K562 (cell line): ENCODE measurements around the gene EMC6. TPM values are rescaled to one million over a fixed set of nuclear protein-coding genes. Genes with fewer than 3 reads are reported as not detected.

Source experiments
- CHD1 ChIP-seq: fragments of 200-600 bp; sonication (generic); IDR thresholded peaks from one replicate; pipeline ENCODE4 v1.6.1; 2012; ENCODE audit warnings: mild to moderate bottlenecking, moderate library complexity, low read length, inconsistent platforms
- DIDO1 ChIP-seq: fragments of 450-650 bp; IDR thresholded peaks from 2 replicates; pipeline ENCODE4 v1.6.1; 2016; ENCODE audit warnings: low read depth, missing biosample characterization, missing genetic modification characterization
- E2F4 ChIP-seq: sonication (generic); formaldehyde crosslinking; IDR thresholded peaks from 2 replicates; pipeline ENCODE4 v1.8.0; 2022; ENCODE audit warnings: mild to moderate bottlenecking, low read depth, missing genetic modification reagents
- FOXK1 ChIP-seq: sonication (generic); formaldehyde crosslinking; IDR thresholded peaks from 2 replicates; pipeline ENCODE4 v1.8.0; 2022; ENCODE audit warnings: missing genetic modification reagents, mild to moderate bottlenecking, borderline replicate concordance
- GABPB2 ChIP-seq: fragments of 250-450 bp; sonication (Bioruptor Pico); conservative IDR thresholded peaks from 2 replicates; pipeline ENCODE4 v1.5.1; 2021; ENCODE audit warnings: mild to moderate bottlenecking
- IFI16 ChIP-seq: fragments of 250-450 bp; sonication (Bioruptor Pico); IDR thresholded peaks from 2 replicates; pipeline ENCODE4 v2.1.2; 2022; ENCODE audit warnings: mild to moderate bottlenecking, inconsistent platforms
- KAT7 ChIP-seq: sonication (generic); formaldehyde crosslinking; IDR thresholded peaks from 2 replicates; pipeline ENCODE4 v1.8.0; 2022; ENCODE audit warnings: missing genetic modification reagents, mild to moderate bottlenecking, borderline replicate concordance
- NFRKB ChIP-seq: fragments of 450-650 bp; IDR thresholded peaks from 2 replicates; pipeline ENCODE4 v1.6.1; 2016; ENCODE audit warnings: low read depth
- NONO ChIP-seq, 2 experiments: fragments of 200-400 bp in 1 of 2; fragments of 450-650 bp in 1 of 2; formaldehyde crosslinking in 1 of 2; IDR thresholded peaks; 2 replicates each; pipeline ENCODE4 v1.6.1; 2017; ENCODE audit warnings: low read depth in 2 of 2, mild to moderate bottlenecking in 2 of 2, moderate library complexity in 2 of 2, low read length in 1 of 2
- PHB2 ChIP-seq: fragments of 450-650 bp; IDR thresholded peaks from 2 replicates; pipeline ENCODE4 v1.6.1; 2017; ENCODE audit warnings: low read depth
- SIN3B ChIP-seq: fragments of 450-650 bp; IDR thresholded peaks from 2 replicates; pipeline ENCODE4 v1.6.1; 2017; ENCODE audit warnings: low read depth, mild to moderate bottlenecking, moderate library complexity
- SIX5 ChIP-seq, 2 experiments: IDR thresholded peaks; 2 replicates each; pipeline ENCODE4 v1.6.1; 2011; ENCODE audit warnings: low read length in 2 of 2, borderline replicate concordance in 1 of 2, low read depth in 1 of 2, mild to moderate bottlenecking in 1 of 2, moderate library complexity in 1 of 2; ENCODE audit not compliant: insufficient read depth in 1 of 2
- TEAD1 ChIP-seq, 2 experiments: fragments of 450-650 bp in 1 of 2; sonication (generic) in 1 of 2; formaldehyde crosslinking; IDR thresholded peaks; 2 replicates each; pipeline versions ENCODE4 v1.4.0 to v1.8.0; 2020 to 2022; ENCODE audit warnings: mild to moderate bottlenecking in 2 of 2, missing genetic modification reagents in 1 of 2
- ZBTB2 ChIP-seq: fragments of 450-650 bp; IDR thresholded peaks from 2 replicates; pipeline ENCODE4 v1.6.1; 2016; ENCODE audit warnings: antibody characterized with exemption
- ZNF174 ChIP-seq: fragments of 250-450 bp; sonication (Bioruptor Pico); IDR thresholded peaks from 2 replicates; pipeline ENCODE4 v1.4.0; 2020; ENCODE audit warnings: mild to moderate bottlenecking
- ZNF24 ChIP-seq: fragments of 450-650 bp; IDR thresholded peaks from 2 replicates; pipeline ENCODE4 v1.6.1; 2016
- ZSCAN29 ChIP-seq: fragments of 450-650 bp; IDR thresholded peaks from 2 replicates; pipeline ENCODE4 v1.6.1; 2017
- polyA plus RNA-seq, 8 experiments: library from polyadenylated mRNA; depleted of rRNA in 4 of 8; stranded (reverse) in 5 of 8; unstranded in 3 of 8; fragments of >200 nt; fragmentation: Nextera tagmentation in 2 of 8; fragmentation: Illumina TruSeq in 1 of 8; extraction: Ambion mirVana in 2 of 8; extraction: Trizol in 1 of 8; gene quantifications; 2 replicates each; pipeline versions ENCODE4 v1.2.1 to v1.2.3, GENCODE V29; 2011 to 2014; ENCODE audit warnings: inconsistent platforms in 1 of 8, missing spikeins in 1 of 8
- total RNA-seq, 7 experiments: library from RNA; depleted of rRNA in 6 of 7; stranded (reverse); fragments of >200 nt in 6 of 7; fragmentation: Illumina TruSeq in 2 of 7; extraction: Trizol in 2 of 7; gene quantifications; 2 replicates each; pipeline versions ENCODE4 v1.2.1 to v1.2.3, GENCODE V29; 2011 to 2021; ENCODE audit warnings: low replicate concordance in 1 of 7
- TF ChIP-seq, protein P1 (sequence below): fragments of 250-450 bp; sonication (Bioruptor Pico); IDR thresholded peaks from 2 replicates; pipeline ENCODE4 v1.8.0; 2021; ENCODE audit warnings: moderate library complexity, mild to moderate bottlenecking, inconsistent platforms
- TF ChIP-seq, protein P2 (sequence below), 2 experiments: fragments of 450-650 bp in 1 of 2; sonication (generic) in 1 of 2; formaldehyde crosslinking in 1 of 2; IDR thresholded peaks in 1 of 2; conservative IDR thresholded peaks in 1 of 2; 2 replicates each; pipeline versions ENCODE4 v1.6.1 to v1.8.1; 2016 to 2023; ENCODE audit warnings: mild to moderate bottlenecking in 2 of 2, moderate library complexity in 2 of 2, inconsistent platforms in 1 of 2, missing genetic modification reagents in 1 of 2
- TF ChIP-seq, protein P3 (sequence below): sonication (generic); formaldehyde crosslinking; IDR thresholded peaks from 2 replicates; pipeline ENCODE4 v1.8.0; 2022; ENCODE audit warnings: mild to moderate bottlenecking, missing genetic modification reagents, borderline replicate concordance

The EMC6 gene
- total and polyA plus RNA-seq, 9 of the 15 experiments (the other 6 are each of a cell fraction or from before 2014, with no cell fraction given) = 2.9 to 136 (median 24.9) TPM

GRCh38 chr17:3668279-3669084 is at the start of gene EMC6, which contains the start of gene TAX1BP3 (continued):
- TF ChIP-seq GABPB2 (no peak), NONO (IDR thresholded peaks at IDR 0.05; ENCODE audit: low read depth in 2 of 2, low read length in 1 of 2) (0 out of 4 replicates have a peak, but pooled peaks of 1 of the 2 experiments have one; percentile 36), TEAD1 (CRISPR knock-in tag; IDR thresholded peaks at IDR 0.05) (no peak), ZNF174 (CRISPR knock-in tag) (no peak), ZSCAN29 (no peak), CHD1 (no peak), NFRKB (peak; percentile 54; the same call in 1 of the 2 replicates), IFI16 (CRISPR knock-in tag) (no peak), ZNF24 (no peak), DIDO1 (no peak), FOXK1 (no peak), SIX5 (IDR thresholded peaks at IDR 0.05; ENCODE audit: borderline replicate concordance in 1 of 2, insufficient read depth in 1 of 2, low read depth in 1 of 2, low read length in 2 of 2) (no peak), PHB2 (no peak), KAT7 (no peak), ZBTB2 (peak; percentile 97), E2F4 (peak; percentile 36; the same call in 1 of the 2 replicates), SIN3B (peak; percentile 93)
- TF ChIP-seq, protein P1, sequence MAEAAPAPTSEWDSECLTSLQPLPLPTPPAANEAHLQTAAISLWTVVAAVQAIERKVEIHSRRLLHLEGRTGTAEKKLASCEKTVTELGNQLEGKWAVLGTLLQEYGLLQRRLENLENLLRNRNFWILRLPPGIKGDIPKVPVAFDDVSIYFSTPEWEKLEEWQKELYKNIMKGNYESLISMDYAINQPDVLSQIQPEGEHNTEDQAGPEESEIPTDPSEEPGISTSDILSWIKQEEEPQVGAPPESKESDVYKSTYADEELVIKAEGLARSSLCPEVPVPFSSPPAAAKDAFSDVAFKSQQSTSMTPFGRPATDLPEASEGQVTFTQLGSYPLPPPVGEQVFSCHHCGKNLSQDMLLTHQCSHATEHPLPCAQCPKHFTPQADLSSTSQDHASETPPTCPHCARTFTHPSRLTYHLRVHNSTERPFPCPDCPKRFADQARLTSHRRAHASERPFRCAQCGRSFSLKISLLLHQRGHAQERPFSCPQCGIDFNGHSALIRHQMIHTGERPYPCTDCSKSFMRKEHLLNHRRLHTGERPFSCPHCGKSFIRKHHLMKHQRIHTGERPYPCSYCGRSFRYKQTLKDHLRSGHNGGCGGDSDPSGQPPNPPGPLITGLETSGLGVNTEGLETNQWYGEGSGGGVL = no peak
- TF ChIP-seq, protein P2, sequence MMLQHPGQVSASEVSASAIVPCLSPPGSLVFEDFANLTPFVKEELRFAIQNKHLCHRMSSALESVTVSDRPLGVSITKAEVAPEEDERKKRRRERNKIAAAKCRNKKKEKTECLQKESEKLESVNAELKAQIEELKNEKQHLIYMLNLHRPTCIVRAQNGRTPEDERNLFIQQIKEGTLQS (IDR thresholded peaks at IDR 0.05) = no peak
- TF ChIP-seq, protein P2 (CRISPR knock-in tag; conservative IDR thresholded peaks at IDR 0.05) = no peak
- TF ChIP-seq, protein P3, sequence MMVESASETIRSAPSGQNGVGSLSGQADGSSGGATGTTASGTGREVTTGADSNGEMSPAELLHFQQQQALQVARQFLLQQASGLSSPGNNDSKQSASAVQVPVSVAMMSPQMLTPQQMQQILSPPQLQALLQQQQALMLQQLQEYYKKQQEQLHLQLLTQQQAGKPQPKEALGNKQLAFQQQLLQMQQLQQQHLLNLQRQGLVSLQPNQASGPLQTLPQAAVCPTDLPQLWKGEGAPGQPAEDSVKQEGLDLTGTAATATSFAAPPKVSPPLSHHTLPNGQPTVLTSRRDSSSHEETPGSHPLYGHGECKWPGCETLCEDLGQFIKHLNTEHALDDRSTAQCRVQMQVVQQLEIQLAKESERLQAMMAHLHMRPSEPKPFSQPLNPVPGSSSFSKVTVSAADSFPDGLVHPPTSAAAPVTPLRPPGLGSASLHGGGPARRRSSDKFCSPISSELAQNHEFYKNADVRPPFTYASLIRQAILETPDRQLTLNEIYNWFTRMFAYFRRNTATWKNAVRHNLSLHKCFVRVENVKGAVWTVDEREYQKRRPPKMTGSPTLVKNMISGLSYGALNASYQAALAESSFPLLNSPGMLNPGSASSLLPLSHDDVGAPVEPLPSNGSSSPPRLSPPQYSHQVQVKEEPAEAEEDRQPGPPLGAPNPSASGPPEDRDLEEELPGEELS (CRISPR knock-in tag) = no peak
